Activated CD4-positive, alpha-beta T cell treated with anti-CD3 and anti-CD28 coated beads, Interleukin-10, Interleukin-2, amounts not matched to agents 100 ng/mL and 50 ng/mL, durations not matched to agents 16 hours and 8 hours (primary cell): Measurements from ENCODE around the gene SLC25A24.
"Not testable (repeated sequence)": the region's sequence is repeated elsewhere in the genome, so short reads cannot be mapped to it uniquely, and the experiment has no call there.

Experiments
- DNase-seq: peaks from one replicate; pipeline ENCODE4 v3.0.0-alpha.2; 2020

SLC25A24 gene

GRCh38 chr1:108199781-108200686 lies at the start of gene SLC25A24:
Gene SLC25A24 (minus strand): TSS chr1:108200343. CDS start chr1:108200138, 205 bp downstream.
- peak; percentile 84 for DNase-seq

GRCh38 chr1:108243976-108244375 lies 43.8 kb upstream of the SLC25A24 start, which contains the start of gene NBPF4:
Gene NBPF4 (minus strand): TSS chr1:108244076. CDS start chr1:108243761, 315 bp downstream.
- DNase-seq = not testable (repeated sequence)

GRCh38 chr1:108239426-108239825 lies 39.3 kb upstream of the SLC25A24 start:
- not testable (repeated sequence) for DNase-seq

- peak; percentile 37 for DNase-seq
Measured at GRCh38 chr1:108235308-108235707, 35.2 kb upstream of the SLC25A24 start.

- not testable (repeated sequence) for DNase-seq
Measured at GRCh38 chr1:108232183-108232582, 32.0 kb upstream of the SLC25A24 start.

- DNase-seq = not testable (repeated sequence)
Measured at GRCh38 chr1:108229976-108230375, 29.8 kb upstream of the SLC25A24 start.

GRCh38 chr1:108227772-108228171 lies 27.6 kb upstream of the SLC25A24 start:
- DNase-seq = not testable (repeated sequence)

- DNase-seq = not testable (repeated sequence)
Measured at GRCh38 chr1:108226855-108227254, 26.7 kb upstream of the SLC25A24 start.

- DNase-seq = not testable (repeated sequence)
Measured at GRCh38 chr1:108223226-108223625, 23.1 kb upstream of the SLC25A24 start.

GRCh38 chr1:108217515-108218174 lies 17.5 kb upstream of the SLC25A24 start:
- DNase-seq = not testable (repeated sequence)

- not testable (repeated sequence) for DNase-seq
Measured at GRCh38 chr1:108217007-108217406, 16.9 kb upstream of the SLC25A24 start.

GRCh38 chr1:108216028-108216890 lies 16.1 kb upstream of the SLC25A24 start:
- DNase-seq = not testable (repeated sequence)

- peak; percentile 23 for DNase-seq
Measured at GRCh38 chr1:108214641-108215465, 14.7 kb upstream of the SLC25A24 start.

GRCh38 chr1:108211014-108211413 lies 10.9 kb upstream of the SLC25A24 start:
- no peak for DNase-seq

GRCh38 chr1:108209456-108210108 lies 9.4 kb upstream of the SLC25A24 start:
- DNase-seq = no peak

GRCh38 chr1:108208724-108209446 lies 8.7 kb upstream of the SLC25A24 start:
- DNase-seq = no peak

- not testable (repeated sequence) for DNase-seq
Measured at GRCh38 chr1:108203582-108203981, 3.4 kb upstream of the SLC25A24 start.

GRCh38 chr1:108201687-108202086 lies 1.5 kb upstream of the SLC25A24 start:
- no peak for DNase-seq

- DNase-seq = peak; percentile 64
Measured at GRCh38 chr1:108200687-108201051, 526 bp upstream of the SLC25A24 start.

GRCh38 chr1:108199201-108199691 lies 897 bp downstream of the SLC25A24 start:
- peak; percentile 7 for DNase-seq
